Medulla oblongata (tissue), 1 donor: Measurements from ENCODE around the gene TSHZ1.

Experiments
- DNase-seq: peaks from one replicate; pipeline ENCODE4 v3.0.0-alpha.2; 2015; ENCODE audit errors: extremely low spot score

The TSHZ1 gene, protein sequence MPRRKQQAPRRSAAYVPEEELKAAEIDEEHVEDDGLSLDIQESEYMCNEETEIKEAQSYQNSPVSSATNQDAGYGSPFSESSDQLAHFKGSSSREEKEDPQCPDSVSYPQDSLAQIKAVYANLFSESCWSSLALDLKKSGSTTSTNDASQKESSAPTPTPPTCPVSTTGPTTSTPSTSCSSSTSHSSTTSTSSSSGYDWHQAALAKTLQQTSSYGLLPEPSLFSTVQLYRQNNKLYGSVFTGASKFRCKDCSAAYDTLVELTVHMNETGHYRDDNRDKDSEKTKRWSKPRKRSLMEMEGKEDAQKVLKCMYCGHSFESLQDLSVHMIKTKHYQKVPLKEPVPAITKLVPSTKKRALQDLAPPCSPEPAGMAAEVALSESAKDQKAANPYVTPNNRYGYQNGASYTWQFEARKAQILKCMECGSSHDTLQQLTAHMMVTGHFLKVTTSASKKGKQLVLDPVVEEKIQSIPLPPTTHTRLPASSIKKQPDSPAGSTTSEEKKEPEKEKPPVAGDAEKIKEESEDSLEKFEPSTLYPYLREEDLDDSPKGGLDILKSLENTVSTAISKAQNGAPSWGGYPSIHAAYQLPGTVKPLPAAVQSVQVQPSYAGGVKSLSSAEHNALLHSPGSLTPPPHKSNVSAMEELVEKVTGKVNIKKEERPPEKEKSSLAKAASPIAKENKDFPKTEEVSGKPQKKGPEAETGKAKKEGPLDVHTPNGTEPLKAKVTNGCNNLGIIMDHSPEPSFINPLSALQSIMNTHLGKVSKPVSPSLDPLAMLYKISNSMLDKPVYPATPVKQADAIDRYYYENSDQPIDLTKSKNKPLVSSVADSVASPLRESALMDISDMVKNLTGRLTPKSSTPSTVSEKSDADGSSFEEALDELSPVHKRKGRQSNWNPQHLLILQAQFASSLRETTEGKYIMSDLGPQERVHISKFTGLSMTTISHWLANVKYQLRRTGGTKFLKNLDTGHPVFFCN (N-terminal part only)

DNA sequence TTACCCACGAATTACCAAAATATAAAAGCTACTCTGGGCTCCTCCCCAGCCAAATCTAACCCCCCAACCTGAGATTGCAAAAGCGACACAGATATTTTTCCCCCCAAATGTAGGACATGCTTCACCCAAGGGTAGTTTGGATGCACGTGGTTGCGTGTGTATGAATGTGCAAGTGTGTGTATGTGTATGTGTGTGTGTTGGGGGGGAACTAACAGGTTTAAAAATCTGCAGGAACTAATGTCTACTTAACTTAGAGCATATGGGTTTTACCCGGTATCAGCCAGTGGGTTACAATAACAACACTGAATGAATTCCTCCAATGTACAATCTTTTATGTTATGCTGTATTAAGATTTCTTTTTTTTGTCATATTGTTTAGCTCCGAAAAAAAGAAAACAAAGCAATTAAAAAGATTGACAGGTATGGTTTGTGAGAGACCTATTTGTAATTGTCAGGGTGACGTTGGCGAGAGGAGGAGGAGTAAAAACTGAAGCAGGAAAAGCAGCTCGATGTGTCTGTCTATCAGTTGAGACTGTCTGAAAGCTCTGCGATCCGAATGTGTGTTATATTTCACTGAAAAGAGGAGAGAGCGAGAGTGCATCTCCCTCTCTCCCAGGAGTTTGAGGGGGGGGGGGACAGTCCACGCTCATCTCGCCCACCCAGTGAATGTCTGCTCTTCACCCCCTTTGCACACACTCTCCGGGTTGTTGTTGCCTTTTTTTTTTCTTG, at the start of gene TSHZ1:
TSHZ1 (plus strand) TSS at position 524 of the 728 bp plus-strand sequence. CDS start 1,080 bp downstream, outside the sequence.
- DNase-seq: peak; percentile 94

DNA sequence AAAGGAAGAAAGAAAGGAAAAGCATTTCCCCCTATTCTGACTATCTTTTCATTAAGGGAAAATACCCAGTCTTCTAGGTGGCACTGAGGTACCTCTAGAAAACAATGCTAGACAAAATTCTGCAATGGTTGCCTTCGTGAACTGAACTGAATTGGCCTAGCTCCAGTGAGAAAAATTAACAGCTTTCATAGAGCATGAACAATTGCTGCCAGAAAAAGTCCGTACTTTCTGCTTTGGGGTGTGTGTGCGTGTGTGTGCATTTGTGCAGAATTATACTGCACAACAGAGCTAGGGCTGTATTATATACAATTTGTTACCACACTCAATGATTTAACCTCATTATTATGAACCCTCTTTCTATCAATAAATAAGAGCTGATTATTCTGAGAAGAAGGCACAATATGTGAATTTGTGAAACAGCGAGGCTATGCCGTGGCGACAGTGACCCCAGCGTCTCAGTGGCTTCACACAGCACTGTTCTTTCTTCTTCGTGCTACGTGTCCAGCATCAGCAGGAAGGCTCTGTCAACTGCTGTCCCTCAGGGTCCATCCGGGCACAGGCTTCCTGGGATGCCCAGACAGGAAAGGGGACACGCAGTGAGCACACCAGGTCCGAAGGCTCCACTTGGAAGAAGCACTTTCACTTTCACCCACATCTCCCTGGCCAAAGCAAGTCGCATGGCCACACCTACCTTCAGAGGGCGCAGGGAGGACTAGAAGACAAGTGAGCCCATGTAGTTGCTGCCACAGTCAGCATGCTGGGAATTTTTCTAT, 49.2 kb upstream of the TSHZ1 start:
- DNase-seq: peak; percentile 56

DNA sequence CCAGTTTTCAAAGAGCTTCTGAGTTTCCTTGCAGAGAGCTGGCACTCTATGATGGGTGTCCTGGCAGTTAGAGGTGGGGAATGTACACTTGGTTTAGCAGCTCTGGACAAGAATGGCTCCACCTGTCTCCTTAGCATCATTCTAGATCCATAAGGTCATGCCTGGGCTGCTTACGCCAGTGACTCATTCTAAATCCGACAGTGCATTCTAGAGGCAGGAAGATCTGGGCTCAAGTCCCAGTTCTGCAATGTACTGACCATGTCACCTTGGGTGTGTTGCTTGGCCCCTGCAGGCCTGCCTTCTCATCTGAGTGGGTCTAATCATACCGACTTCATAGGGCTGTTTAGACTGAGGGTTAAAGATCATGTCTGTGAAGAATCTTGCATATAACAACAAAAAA, 48.1 kb upstream of the TSHZ1 start:
- DNase-seq: no peak

DNA sequence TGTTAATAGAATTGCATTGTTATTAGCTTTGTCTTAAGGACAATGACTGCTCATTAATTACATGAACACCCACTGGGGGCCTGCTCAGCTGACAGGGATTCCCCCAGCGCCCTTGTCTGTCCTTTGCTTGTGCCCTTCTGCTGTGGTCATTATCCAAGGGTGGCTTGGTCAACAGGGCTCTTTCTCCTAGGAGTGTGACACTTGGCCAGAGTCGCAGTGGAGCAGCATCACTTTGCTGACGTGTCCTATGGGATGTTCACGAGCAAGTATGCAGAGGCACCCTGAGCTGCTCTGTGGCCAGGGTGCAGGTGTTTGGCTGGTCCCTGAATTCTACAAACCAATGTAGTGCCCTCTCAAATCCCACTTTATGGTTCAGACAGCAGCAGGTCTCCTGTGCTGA, 47.6 kb upstream of the TSHZ1 start:
- DNase-seq: no peak

DNA sequence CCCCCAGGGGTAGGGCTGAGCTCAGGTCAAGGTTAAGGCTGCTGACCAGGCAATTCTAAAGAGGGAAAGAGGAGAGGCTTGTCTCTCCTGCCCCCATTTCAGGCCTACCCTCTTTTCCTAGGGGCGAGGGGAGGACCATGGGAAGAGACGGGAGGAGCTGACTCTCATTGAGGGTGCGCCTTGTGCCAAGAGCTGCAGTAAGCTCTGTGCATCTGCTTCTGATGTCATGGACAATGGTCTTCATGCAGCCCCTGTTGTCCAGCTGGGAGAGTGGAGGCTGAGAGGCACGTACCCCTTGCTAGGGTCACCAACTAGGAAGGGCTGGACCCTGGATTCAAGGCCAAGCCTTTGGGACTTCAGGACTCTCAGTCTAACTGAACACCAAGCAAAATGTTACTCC, 46.9 kb upstream of the TSHZ1 start:
- no peak for DNase-seq

DNA sequence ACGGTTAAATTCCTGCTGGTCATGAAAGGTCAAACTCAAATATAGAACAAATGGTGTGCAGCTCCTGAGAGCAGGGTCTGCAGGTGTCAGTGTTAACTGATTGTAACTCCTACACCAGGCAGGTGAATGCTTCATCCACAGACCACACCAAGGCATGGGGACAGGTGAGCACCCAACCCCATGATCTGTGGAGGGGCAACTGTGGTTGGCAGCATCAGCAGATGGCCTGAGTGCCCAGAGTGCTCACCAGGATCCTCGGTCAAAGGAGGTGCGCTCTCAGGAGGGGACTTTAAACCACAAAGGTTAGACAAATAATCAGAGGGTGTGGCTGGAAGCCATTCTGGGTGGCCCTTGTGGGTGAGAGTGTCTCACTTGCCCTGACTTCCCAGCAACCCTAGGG, 46.1 kb upstream of the TSHZ1 start:
- DNase-seq: no peak

DNA sequence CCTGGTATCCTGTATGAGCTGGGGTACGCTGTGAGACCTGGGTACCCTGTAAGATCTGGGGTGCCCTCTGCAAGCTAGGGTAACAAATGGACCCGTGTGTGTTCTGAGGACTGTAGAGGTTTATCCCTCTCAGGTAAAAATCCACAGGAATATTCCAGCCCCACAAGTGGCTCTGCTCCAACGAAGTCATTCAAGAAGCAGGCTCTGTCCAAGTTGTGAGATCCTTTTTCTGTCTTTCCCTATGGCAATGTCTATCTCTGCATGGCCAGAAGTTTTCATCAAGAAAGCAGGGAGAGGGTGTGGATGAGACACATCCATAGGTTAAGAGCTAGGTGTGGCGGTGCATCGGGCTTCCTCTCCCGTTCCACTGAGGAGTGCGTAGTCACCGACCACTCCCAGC, 44.7 kb upstream of the TSHZ1 start:
- DNase-seq: no peak

DNA sequence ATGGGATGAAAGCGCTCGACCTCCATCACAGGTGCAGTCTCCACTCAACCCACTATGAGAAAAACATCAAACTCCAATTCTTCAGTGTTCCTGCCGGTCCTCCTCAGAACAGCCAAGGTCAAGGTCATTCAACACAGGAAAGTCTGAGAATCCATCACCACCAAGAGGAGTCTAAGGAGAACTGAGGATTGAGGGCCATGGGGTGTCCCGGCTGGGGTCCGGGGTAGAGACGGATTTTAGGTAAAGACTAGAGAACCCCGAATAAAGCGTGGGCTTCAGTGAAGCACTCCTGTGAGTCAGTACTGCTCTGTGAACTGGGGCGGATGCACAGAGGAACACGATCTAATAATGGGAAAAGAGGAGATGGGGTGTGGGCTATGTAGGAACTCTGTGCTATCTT, 43.5 kb upstream of the TSHZ1 start:
- no peak for DNase-seq

DNA sequence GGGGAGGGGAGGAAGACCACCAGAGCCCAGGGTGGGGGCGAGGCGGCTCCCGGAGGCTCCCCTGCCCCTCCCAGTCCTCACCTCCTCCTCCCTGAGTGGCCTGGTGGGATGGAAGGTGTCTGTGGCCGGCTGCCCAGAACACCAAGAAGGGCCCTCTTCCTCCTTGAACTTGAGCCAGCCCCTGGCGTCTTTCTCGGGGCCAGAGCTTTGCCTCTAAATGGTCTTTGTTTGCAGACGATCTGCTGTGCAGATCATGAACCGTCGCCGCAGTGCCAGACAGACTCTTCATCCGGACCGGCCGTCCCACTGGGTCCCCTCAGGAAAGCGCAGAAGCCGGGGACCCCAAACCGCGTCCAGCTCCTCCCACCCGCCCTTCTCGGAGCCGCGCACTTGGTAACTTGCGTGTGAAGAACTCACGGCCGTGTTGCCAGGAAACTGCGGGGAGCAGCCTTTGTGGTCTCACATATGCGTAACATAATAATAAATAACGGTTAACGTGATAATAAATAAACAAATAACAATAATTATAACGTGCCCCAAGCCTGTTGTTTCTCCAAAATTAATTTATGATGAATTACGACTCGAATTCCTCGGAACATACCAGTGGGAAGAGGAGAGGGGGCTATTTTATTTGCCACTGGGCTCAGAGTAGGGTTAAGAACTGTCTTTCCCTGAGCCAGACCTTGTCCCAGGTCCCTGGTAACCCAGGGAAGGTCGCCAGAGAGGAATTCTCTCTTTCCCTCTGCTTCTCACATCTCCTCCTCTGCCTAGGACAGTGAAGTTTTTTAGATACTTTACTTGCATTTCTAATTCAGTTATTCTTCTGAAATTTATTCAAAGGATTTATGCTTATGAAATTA, 42.6 kb upstream of the TSHZ1 start:
- no peak for DNase-seq

DNA sequence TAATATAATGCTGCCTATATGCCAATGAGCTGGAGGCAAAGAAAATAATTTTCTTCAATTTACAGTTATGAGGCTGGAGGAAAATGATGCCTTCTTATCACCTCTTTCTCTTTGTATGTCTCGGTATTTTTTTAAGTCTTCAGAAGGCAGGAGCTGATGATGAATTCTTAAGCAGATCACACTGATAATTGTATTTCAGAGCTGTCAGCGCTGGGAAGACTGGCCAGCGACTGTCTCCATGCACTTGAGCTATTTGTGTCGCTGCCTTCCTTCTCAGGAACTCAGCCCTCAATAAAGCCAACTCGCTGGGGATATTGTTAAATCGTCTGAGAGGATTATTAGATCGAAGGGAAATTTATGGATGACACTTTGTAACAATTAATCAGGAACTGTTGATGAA, 42.0 kb upstream of the TSHZ1 start:
- DNase-seq: no peak

DNA sequence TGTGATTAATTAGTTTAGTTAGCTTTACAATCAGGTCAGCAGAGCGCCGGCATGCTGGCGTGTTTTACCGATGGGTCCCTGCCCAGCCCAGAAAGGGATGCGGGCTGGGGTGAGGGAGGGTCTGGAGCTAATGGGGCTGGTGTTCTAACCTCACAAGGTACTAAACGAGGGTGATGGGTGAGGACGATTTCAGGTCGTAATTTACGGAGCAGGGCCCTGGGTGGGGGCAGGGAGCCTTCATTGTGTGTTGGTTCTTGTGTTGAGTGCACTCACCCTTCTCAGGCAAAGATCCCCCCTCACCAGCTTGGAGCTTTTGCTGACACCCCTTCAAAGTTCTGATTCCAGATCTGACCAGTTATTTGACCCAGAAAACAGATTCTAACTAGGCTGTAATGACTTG, 41.2 kb upstream of the TSHZ1 start:
- no peak for DNase-seq

DNA sequence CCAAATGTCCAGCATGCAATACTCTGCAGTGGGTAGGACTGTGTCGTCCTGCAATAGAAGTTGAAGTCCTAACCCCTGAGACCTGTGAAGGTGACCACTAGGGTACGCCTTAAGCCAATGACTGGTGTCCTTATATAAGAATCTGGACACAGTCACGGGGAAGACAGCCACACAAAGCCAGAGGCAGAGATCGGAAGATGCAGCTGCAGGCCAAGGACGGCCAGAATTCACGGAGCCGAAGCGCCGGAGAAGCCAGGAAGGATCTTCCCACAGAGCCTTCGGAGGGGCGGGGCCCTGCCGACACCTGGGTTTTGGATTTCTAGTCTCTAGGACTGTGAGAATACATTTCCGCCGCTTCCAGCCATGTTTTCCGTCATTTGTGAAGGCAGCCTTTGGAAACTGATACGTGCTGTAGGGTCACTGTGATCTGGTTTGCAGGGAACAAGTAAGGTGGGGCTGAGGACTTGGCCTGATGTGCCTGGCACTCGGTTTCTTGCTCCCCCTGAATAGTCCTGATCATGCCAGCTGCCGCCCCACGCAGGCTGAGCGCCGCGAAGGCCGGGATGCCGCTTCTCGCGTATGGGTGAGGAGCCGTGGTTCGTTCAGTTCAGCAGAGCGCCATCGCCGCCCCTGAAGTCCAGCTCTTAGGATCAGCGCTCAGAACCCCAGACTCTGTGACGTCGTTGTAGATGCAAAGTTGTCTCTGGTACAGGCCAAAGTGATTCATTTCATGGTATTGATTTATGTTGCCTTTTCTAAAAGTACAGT, 40.4 kb upstream of the TSHZ1 start:
- no peak for DNase-seq

DNA sequence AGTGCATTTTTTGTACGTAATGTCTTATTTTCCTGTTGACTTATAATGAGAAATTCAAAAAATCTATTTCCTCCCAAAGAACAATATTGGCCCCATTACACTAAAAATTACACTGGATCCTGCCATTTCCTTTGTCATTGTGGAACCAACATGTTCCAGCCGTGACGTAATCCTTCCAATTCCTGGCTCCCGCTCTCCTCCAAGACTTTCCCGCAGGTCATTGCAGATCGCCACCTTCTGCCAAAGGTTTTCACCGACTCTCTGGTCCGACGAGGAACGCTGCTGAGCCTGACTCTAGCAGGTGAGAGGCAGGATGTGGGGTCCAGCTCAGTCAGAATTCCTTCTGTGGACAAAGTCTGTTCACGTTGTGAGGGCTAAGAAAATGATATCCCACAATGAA, 39.7 kb upstream of the TSHZ1 start:
- DNase-seq: no peak

DNA sequence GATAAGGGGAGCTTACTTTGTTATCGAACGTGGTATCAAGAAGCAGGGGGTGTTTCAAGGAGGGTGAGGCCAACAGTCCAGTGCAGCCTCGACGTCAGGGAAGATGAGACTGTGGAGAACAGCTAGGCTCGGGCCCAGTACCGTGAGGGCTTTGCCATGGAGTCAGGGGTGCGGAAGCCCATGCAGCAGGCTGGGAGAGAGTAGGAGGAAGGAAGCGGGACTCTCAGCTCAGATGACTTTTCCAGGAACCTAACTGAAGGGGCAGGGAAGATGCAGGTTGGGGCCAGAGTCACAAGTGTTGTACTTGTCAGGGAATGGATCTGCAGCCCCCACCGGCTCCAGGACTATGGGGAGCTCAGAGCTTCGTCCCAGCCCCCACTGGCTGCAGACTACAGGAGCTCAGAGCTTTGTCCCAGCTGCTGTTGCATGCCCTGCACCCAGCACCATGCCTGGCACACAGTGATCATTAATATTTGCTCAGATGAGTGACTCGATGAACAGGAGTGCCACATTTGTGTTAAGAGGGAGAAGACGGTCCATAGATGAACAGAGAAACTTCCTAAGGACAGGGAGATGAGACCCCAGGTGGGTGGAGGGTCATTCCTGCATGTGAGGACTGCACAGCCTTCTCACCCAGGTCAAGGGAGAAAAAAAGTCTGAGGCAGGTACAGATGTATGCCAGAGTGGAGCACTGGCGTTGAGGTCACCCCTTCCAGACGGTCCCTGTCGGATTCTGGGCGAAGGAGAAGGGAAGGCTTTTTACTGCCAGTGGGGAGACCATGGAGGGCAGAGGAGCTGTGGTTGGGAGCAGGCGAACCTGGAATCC, 38.1 kb upstream of the TSHZ1 start:
- DNase-seq: no peak

DNA sequence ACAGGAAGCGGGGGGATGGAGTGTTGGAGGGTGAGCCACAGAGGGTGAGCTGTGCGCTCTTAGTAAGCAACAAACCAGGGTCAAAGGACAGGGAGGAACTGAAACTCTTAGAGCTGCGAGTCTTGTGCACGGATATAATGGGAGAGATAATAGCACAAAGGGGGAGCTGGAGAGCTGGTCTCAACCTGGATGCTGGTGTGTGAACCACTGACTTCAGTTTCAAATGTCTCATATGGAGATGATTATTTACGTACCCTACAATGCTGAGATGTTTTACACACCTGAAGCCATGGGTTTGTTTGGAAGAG, 37.5 kb upstream of the TSHZ1 start:
- peak; percentile 33 for DNase-seq

DNA sequence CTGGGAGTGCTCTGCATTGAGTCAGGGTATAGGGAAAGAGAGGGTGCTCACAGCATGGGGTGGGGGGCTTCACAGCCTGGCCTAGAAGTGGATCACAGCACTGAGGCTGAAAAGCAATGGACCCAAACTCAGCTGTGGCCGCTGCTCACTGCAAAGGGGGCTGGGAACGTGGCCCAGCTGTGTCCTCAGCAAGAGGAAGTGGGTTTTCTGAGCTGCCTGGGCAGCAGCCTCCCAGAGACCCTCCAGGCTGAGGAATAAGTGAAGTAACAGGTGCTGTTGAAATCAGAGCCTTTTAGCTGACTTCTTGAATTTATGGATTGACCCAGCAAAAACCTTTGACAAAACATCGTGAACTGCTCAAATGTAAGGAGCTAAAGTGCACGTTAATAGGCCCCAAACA, 36.9 kb upstream of the TSHZ1 start:
- DNase-seq: no peak

DNA sequence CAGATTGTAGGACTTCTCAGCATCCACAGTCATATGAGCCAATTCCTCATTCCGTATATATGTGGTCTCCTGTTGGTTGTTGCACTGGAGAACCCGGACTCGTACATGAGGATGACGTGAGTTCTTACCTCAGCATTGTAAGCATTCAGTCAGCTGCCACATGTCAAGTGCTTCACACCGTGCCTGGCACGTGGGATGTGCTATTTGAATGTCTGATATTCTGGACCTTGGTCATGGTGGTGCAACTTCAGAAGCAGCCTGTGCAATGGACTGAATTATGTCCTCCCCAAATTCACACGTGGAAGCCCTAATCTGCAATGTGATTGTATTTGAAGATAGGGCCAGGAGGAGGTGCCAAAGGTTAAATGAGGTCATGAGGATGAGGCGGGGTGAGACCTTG, 33.7 kb upstream of the TSHZ1 start:
- no peak for DNase-seq

DNA sequence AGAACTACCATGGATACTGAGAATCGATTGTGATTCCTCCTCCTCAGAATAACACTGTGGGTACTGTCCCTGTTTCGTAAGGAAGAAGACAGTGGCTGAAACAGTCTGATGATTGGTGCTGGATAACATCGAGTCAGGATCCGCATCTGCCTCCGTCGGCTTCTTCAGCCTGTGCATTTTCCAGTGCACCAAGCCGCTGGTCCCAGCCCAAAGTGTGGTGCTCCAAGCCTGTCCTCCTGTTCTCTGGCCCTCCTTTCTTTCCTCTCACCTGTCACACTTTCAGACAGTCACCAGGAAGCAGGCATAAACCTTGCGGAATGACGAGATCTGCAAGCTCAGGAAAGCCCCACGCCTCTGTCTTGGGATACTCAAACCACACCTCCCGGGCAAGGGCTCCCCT, 32.2 kb upstream of the TSHZ1 start:
- no peak for DNase-seq
